Stimulated activated CD8-positive, alpha-beta memory T cell treated with anti-CD3 and anti-CD28 coated beads, Interleukin-7, amount 100 ng/mL, for 4 hours (primary cell): ENCODE measurements around the gene PCDHGC4.

Source experiments
- DNase-seq, 2 donors: peaks; one replicate each; pipeline ENCODE4 v3.0.0-alpha.2; 2020; ENCODE audit warnings: low read depth in 2 of 2

PCDHGC4 gene

DNA sequence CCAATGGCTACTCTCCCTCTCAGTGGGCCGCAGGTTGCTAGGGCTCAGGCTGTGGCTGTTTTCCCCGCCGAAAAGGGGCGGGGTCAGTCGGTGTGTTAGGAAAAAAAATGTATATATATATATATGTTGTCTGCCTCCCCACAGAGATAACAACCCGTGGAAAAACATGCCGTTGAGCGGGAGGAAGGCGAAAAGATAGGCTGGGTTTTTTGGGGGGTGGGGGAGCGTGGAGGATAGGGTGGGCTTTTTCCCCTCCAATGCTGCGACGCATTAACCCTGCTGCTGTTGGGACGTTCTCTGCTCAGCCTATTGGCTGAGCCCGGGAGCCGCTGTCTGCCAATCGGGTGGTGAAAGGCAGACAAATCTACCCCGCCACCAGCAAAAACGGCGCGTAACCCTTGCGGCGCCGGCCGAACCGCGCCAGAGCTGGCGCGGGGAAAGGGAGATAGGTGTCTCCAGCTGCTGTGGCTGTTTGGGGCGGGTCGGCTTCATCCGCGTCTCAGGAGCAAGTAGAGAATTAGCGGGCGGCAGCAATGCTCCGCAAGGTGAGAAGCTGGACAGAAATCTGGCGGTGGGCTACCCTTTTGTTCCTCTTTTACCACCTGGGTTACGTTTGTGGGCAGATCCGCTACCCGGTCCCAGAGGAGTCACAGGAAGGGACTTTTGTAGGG is at the start of gene PCDHGC4:
TSS of gene PCDHGC4 (plus strand) at position 390 of the 671 bp plus-strand sequence. CDS start at position 534, 144 bp downstream.
- no peak for DNase-seq

DNA sequence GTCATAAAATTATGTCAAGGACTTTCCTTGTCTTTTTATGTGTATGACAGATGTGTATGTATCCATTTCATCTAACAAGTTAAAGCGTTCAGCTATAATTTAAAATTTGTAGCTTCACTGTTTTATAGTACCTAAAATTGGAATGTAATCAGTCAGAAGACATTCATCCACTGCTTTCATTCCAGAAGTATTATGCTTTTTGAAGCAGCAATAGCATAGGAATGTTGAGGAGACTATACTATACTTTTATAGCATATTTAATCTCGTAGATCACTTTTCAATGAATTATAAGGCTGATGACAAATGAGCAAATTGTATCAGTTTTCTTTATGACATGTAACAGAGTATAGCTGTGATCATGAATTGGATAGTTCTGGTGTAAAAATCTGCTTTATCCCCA is 47.6 kb upstream of the PCDHGC4 start:
- no peak for DNase-seq

DNA sequence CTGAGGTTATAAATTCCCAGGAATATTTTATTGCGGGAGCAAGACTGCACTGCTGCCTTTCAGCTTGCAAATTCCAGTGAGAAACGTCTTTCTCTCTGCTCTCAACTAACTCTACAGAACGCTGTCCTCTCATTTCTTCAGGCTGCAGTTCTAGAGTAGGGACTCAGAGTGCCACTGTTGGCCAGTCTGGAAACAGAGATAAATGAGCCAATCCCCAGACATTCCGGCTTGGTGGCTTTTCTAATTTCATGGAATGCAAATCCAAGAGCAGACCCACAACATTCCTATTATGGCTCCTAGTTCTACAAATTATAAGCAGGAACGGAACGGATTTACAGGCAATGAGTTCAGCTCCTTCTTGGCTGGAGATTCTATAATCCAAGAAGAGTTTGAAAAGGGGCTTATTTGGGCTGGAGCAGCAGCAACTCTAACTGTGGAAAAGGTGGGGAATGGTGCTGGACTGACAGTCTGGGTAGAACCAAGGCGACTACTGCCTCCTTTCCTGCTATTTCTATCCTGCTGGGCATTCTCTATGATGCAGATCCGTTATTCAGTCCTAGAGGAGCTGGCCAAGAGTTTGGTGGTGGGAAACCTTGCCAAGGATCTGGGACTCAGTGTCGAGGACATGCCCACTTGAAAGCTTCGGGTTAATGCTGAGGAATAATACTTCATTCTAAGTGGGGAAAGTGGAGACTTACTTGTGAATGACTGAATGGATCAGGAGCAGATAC is 45.3 kb upstream of the PCDHGC4 start:
- DNase-seq = no peak

DNA sequence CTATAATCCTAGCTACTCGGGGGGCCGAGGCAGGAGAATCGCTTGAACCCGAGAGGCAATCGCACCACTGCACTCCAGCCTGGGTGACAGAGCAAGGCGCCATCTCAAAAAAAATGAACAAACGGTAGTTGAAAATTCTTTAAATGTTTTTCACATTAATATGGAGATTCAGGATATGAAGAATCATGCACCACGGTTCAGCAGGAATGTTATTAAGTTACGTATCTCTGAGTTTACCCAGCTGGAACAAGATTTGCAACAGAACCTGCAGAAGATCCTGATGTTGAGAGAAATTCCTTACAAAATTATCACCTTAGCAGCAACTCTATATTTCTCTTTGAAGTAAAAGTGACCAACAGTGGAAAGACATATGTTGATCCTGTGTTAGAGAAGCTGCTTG is 44.5 kb upstream of the PCDHGC4 start:
- no peak for DNase-seq

DNA sequence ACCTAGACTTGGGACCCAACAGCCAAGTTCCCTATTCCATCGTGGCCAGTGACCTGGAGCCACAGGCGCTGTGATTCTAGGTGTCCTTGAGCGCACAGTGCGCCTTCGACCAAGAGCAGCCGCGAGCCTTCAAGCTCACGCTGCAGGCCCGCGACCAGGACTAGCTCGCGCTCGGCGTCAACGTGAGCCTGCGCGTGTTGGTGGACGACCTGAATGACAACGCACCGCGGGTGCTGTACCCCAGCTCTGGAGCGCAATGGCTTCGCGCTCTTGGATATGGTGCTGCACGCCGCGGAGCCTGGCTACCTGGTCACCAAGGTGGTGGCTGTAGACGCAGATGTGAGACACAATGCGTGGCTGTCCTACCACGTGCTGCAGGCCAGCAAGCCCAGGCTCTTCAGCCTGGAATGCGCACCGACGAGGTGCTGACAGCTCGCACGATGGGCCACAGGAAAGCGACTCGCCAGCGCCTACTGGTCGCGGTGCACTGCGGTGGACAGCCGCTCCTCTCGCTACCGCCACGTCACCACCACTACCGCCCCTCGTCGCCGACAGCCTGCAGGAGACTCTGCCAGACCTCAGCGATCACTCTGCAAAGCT is 43.2 kb upstream of the PCDHGC4 start:
- DNase-seq = no peak

DNA sequence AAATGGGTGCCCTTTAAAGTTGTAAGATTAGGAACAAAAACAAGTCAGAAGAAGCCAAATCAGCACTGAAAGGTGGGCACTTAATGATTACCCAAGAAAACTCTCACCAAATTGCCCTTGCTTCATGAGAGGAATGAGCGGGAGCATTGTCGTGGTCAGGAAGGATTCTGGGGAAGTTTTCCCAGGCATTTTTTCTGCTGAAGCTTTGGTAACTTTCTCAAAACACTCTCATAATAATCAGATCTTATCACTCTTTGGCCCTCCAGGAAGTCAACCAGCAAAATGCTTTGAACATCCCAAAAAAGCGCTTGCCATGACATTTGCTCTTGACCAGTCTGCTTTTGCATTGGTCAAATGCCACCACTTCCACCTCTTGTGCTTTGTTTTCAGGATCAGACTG is 19.5 kb upstream of the PCDHGC4 start:
- DNase-seq = no peak

DNA sequence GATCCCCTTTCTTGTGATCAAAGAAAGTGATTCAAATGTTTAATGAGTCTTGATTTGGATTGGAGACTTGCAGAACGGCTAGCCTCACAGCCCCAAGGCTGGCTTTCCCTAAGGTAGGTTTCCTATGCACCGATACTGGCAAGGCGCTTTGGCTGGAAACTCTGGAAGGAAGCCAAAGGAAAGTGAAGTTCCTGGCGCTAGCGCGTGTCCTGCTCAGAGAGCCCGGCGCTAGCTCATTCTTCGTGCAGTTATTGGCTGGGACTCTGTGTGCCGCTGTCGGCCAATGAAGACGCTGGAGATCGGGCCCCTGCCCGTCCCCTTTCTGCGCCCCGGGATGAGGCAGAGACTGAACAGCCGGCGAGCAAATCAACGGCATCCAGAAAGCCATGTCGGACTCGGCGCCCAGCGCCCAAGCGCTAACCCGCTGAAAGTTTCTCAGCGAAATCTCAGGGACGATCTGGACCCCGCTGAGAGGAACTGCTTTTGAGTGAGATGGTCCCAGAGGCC is 9.2 kb upstream of the PCDHGC4 start, which contains the start of gene PCDHGC3:
TSS of gene PCDHGC3 (plus strand) at position 342 of the 507 bp plus-strand sequence. CDS start at position 493, 151 bp downstream.
- no peak for DNase-seq

DNA sequence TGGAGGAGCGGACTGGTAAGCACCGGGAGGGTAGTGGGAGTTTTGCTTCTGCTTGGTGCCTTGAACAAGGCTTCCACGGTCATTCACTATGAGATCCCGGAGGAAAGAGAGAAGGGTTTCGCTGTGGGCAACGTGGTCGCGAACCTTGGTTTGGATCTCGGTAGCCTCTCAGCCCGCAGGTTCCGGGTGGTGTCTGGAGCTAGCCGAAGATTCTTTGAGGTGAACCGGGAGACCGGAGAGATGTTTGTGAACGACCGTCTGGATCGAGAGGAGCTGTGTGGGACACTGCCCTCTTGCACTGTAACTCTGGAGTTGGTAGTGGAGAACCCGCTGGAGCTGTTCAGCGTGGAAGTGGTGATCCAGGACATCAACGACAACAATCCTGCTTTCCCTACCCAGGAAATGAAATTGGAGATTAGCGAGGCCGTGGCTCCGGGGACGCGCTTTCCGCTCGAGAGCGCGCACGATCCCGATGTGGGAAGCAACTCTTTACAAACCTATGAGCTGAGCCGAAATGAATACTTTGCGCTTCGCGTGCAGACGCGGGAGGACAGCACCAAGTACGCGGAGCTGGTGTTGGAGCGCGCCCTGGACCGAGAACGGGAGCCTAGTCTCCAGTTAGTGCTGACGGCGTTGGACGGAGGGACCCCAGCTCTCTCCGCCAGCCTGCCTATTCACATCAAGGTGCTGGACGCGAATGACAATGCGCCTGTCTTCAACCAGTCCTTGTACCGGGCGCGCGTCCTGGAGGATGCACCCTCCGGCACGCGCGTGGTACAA is 8.5 kb upstream of the PCDHGC4 start:
- no peak for DNase-seq

DNA sequence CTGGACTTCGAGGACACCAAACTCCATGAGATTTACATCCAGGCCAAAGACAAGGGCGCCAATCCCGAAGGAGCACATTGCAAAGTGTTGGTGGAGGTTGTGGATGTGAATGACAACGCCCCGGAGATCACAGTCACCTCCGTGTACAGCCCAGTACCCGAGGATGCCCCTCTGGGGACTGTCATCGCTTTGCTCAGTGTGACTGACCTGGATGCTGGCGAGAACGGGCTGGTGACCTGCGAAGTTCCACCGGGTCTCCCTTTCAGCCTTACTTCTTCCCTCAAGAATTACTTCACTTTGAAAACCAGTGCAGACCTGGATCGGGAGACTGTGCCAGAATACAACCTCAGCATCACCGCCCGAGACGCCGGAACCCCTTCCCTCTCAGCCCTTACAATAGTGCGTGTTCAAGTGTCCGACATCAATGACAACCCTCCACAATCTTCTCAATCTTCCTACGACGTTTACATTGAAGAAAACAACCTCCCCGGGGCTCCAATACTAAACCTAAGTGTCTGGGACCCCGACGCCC is 7.7 kb upstream of the PCDHGC4 start:
- DNase-seq = no peak

DNA sequence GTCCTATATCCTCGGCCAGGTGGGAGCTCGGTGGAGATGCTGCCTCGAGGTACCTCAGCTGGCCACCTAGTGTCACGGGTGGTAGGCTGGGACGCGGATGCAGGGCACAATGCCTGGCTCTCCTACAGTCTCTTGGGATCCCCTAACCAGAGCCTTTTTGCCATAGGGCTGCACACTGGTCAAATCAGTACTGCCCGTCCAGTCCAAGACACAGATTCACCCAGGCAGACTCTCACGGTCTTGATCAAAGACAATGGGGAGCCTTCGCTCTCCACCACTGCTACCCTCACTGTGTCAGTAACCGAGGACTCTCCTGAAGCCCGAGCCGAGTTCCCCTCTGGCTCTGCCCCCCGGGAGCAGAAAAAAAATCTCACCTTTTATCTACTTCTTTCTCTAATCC is 7.0 kb upstream of the PCDHGC4 start:
- DNase-seq = no peak

DNA sequence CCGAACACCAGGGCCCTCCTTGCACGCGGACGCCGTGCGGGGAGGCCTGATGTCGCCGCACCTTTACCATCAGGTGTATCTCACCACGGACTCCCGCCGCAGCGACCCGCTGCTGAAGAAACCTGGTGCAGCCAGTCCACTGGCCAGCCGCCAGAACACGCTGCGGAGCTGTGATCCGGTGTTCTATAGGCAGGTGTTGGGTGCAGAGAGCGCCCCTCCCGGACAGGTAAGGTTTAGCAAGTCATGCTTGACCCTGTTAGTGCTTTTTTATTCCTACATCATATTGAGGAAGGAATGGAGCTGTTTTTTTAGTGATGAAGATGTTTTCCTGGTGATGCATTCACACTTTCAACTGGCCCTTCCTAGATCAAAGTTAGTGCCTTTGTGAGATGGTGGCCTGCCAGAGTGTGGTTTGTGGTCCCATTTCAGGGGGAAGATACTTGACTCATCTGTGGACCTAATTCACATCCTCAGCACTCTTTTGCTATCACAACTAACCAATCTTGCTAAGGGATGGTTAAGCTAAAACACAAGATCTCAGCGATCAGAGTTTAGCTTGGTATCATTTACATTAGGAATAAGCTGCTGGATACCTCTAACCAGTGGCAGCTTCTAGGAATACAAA is 6.4 kb upstream of the PCDHGC4 start:
- DNase-seq = no peak

DNA sequence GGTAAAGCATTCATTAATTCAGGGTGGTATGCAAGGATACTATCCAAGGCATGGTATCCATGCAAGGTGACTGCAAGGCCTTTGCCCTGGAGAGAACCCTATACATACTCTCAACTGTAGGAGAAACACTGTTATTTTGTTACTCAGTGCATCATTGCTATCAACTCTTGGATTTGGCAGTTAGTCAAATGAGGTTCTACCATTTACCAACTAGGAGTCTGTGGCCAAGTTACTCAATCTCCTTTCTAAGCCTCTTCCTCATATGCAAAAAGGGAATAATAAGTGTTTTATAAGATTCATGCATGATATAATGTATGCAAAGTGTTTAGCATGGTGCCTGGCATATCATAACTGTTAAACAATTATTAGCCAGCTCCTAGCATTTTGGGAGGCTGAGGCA is 5.1 kb upstream of the PCDHGC4 start:
- DNase-seq = no peak

DNA sequence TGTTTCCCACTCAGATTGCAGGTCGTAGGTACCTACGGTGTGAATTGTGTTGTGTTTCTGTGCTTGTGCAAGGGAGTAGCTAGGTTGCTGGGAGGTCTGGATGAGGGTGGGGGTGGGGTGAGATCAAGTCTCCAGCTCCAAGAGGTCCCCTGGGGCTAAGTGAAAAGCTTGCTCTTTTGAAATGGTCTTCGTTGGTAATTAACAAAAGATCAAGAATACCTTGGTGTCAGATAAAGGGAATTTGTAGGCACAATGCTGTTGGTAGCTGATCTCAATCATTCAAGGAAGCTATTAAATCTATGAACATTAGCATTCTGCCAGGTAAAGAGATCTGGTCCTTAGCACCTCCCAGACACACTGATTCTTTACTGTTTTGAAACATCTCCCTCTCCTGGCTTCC is 928 bp upstream of the PCDHGC4 start:
- DNase-seq = no peak

DNA sequence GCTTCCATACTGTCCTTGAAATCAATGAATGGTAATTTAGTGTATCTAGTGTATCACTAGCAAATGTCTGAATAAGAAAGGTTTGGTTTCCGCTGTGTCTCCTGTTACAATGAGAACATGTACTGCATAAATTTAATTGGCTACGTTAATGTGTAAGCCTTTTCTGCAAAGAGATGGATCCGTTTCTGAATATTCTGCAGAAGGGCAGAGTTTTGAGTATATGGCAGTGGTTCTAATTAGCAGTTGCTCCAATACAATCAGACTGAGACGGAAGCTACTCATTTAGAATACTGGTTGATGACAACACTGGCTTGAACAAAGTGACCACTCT is 555 bp upstream of the PCDHGC4 start:
- no peak for DNase-seq

DNA sequence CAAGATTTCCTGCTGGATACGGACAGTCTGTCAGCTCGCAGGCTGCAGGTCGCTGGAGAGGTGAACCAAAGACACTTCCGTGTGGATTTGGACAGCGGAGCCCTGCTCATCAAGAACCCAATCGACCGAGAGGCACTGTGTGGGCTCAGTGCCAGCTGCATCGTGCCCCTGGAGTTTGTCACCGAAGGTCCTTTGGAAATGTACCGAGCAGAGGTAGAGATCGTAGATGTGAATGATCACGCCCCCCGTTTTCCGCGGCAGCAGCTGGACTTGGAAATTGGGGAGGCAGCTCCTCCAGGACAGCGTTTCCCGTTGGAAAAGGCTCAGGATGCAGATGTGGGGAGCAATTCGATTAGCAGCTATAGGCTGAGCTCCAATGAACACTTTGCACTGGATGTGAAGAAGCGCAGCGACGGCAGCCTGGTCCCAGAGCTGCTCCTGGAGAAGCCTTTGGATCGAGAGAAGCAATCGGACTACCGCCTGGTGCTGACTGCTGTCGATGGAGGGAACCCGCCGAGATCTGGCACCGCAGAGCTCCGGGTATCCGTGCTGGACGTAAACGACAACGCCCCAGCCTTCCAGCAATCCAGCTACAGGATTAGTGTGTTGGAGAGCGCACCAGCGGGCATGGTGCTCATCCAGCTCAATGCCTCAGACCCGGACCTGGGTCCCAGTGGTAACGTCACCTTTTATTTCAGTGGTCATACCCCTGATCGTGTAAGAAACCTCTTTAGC is 658 bp downstream of the PCDHGC4 start:
- no peak for DNase-seq

DNA sequence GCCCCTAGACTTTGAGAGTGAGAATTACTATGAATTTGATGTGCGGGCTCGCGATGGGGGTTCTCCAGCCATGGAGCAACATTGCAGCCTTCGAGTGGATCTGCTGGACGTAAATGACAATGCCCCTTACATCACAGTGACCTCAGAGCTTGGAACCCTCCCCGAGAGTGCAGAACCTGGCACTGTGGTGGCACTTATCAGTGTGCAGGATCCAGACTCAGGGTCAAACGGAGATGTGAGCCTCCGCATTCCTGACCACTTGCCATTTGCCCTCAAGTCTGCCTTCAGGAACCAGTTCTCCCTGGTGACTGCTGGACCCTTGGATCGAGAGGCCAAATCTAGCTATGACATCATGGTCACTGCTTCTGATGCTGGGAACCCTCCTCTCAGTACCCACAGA is 1.3 kb downstream of the PCDHGC4 start:
- DNase-seq = no peak

DNA sequence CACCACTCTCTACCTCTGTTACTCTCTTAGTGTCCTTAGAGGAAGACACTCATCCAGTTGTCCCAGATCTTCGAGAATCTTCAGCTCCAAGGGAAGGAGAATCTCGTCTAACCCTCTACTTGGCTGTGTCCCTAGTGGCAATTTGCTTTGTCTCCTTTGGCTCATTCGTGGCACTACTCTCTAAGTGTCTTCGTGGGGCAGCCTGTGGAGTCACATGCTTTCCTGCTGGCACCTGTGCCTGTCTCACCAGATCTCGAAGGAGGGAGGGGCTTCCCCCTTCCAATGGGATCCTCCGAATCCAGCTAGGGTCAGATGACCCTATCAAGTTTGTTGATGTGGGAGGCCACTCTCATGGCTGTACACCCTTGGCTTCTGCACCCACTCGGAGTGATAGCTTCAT is 2.3 kb downstream of the PCDHGC4 start:
- no peak for DNase-seq

DNA sequence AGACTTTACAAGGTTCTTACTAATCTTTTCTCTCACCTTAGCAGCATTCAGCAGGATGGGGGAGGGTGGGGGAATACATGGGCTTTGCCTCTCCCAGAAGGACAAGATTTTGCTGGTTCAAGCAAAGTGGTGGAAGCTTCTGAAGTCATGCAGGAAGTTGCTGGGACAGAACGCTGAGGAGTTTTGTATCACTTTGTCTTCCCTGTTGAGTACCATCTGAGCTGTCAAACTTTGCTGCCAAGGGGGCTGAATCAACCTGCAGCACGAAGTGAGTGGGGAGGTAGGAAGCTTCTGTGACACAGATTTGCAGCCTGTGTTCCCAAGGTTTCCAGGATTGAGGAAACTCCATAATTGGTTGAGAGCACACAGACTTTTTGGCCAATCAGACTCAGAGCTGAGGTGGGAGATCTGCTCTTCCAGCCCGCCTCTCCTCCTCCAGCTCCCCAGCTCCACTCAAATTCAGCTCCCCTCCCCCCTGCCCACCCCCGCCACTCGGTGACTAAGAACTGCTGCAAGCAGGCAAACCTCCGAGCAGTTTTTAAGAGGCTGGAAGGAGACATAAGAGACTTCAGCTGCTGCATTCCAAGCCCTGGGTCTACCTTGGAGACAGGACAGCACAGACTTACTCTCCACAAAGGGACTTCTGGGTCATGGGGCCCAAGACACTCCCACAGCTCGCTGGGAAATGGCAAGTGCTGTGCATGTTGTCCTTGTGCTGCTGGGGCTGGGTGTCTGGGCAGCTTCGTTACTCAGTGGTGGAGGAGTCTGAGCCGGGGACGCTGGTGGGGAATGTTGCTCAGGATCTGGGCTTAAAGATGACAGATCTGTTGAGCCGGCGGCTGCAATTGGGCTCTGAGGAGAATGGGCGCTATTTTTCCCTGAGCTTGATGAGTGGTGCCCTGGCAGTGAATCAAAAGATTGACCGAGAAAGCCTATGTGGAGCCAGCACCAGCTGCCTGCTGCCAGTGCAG is 4.0 kb downstream of the PCDHGC4 start, which contains the start of gene PCDHGC5:
TSS of gene PCDHGC5 (plus strand) at position 491 of the 971 bp plus-strand sequence. CDS start at position 651, 160 bp downstream.
- DNase-seq = no peak

DNA sequence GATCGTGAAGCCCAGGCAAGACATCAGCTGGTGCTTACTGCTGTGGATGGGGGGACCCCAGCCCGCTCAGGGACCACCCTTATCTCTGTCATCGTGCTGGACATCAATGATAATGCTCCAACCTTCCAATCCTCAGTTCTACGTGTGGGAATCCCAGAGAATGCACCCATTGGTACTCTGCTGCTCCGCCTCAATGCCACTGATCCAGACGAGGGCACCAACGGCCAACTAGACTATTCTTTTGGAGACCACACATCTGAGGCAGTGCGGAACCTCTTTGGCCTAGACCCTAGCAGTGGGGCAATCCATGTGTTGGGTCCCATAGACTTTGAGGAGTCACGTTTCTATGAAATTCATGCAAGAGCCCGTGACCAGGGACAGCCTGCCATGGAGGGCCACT is 5.0 kb downstream of the PCDHGC4 start:
- no peak for DNase-seq
